ENCODE results near the gene MAP1LC3A.
A peak's percentile ranks its signal among the peaks of the same experiment; 100 is the strongest.

The MAP1LC3A gene

GRCh38 chr20:34544109-34544796, 14.3 kb upstream of the MAP1LC3A start:
- no peak for DNase-seq (ENCODE audit: low read depth)
- no peak overlapping the region for H3K4me3 ChIP-seq (ENCODE audit: low read depth, low read length)
- TF ChIP-seq MAX (IDR thresholded peaks at IDR 0.05; ENCODE audit: low read depth, low read length) (no peak), POLR2A (IDR thresholded peaks at IDR 0.05; ENCODE audit: extremely low read depth, insufficient read length) (no peak), MYC (IDR thresholded peaks at IDR 0.05; ENCODE audit: low read depth, low read length) (no peak)
- TF ChIP-seq, protein P1, sequence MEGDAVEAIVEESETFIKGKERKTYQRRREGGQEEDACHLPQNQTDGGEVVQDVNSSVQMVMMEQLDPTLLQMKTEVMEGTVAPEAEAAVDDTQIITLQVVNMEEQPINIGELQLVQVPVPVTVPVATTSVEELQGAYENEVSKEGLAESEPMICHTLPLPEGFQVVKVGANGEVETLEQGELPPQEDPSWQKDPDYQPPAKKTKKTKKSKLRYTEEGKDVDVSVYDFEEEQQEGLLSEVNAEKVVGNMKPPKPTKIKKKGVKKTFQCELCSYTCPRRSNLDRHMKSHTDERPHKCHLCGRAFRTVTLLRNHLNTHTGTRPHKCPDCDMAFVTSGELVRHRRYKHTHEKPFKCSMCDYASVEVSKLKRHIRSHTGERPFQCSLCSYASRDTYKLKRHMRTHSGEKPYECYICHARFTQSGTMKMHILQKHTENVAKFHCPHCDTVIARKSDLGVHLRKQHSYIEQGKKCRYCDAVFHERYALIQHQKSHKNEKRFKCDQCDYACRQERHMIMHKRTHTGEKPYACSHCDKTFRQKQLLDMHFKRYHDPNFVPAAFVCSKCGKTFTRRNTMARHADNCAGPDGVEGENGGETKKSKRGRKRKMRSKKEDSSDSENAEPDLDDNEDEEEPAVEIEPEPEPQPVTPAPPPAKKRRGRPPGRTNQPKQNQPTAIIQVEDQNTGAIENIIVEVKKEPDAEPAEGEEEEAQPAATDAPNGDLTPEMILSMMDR (IDR thresholded peaks at IDR 0.05; ENCODE audit: low read depth, low read length), result no peak

DNA sequence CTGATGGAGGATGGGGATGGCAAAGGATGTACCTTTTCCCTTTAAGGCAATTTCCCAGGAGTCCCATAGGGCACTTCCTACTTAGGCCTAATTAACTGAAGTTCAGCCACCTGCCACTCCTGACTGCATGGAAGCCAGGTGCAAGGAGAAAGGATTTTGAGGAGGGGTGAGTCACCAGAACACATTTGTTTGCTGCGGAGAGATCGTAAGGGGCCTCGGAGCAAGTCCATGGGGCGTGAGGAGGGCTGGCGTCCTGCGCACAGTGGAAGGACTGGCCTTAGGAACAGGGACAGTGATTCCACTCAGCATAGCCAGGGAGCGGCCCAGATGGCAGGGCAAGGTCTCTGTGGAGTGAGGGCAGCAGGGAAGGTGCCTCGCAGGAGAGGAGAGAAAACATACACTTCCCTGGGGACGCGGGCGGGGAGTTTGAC, 11.8 kb upstream of the MAP1LC3A start:
- DNase-seq (ENCODE audit: low read depth), result no peak
- no peak for TF ChIP-seq POLR2A (IDR thresholded peaks at IDR 0.05; ENCODE audit: extremely low read depth, insufficient read length)
- no peak for TF ChIP-seq MAX (IDR thresholded peaks at IDR 0.05; ENCODE audit: low read depth, low read length)
- TF ChIP-seq, protein P1 (IDR thresholded peaks at IDR 0.05; ENCODE audit: low read depth, low read length), result no peak
- H3K4me3 ChIP-seq (ENCODE audit: low read depth, low read length), result no peak overlapping the region

DNA sequence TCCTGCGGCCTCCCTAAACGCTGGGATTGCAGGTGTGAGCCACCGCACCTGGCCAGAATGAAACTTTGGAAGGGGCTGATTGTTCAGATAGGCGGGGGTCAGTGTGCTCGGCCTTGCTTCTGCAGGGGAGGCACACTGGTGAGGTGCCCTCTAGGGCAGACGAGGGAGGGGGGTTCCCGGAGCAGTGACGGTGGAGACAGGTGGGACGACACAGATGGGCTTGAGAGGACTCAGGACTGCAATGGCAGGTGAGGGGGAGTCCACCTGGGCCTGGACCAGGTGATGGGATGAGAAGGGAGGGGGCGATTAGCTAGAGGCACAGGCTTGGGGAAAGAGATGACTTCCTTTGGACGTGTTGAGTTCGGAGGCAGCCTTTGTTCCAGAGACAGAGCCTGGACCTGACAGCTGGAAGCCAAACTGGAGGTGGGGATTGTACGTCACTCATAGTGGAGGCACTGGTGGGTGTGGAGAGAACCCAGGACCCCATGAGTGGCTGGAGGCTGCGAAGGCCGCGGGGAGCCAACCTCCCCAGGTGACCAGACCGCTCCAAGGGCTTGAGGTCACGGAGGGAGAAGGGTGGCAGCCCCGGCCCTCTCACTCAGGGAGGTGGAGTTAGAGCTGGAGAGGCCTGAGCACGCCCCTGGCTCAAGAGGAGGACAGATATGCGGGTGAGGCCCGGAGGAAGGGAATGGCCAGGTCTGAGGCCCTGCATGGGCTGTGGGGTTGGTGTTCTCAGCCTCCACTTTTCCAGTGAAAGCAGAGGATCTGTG, 10.5 kb upstream of the MAP1LC3A start:
- no peak for DNase-seq (ENCODE audit: low read depth)
- H3K4me3 ChIP-seq (ENCODE audit: low read depth, low read length), result no peak overlapping the region
- TF ChIP-seq POLR2A (IDR thresholded peaks at IDR 0.05; ENCODE audit: extremely low read depth, insufficient read length) (no peak), MAX (IDR thresholded peaks at IDR 0.05; ENCODE audit: low read depth, low read length) (no peak), MYC (IDR thresholded peaks at IDR 0.05; ENCODE audit: low read depth, low read length) (no peak)
- TF ChIP-seq, protein P1 (IDR thresholded peaks at IDR 0.05; ENCODE audit: low read depth, low read length), result no peak

DNA sequence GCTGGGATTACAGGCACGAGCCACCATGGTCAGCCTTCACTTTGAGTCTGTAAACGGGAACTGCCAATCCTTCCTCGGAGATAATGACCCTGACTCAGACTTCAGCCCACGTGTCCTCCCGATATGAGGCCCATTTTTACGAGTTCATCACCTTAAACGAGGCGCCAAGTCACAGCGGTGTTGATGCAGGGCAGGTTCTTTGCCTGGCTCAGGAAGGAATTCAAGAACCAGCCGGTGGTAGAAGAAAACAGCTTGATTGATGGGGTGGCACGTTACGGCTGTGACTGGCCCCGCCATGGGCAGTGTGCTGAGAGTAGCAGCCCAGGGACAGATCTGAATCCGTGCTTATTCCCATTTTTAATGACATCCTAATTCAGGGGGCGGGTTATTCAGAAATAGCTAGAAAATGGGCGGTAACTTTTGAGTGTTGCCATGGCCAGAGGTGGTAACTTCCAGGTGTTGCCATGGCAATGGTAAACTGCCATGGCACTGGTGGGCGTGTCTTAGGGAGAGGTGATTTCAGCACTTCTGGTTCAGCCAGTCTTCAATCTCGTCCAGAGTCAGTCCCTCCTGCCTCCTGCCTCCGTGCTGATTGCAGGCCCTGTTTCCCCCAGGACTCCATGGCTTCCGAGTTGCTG, 9.1 kb upstream of the MAP1LC3A start:
- peak; percentile 15 for DNase-seq (ENCODE audit: low read depth)
- no peak overlapping the region for H3K4me3 ChIP-seq (ENCODE audit: low read depth, low read length)
- TF ChIP-seq MAX (IDR thresholded peaks at IDR 0.05; ENCODE audit: low read depth, low read length), result no peak
- no peak for TF ChIP-seq MYC (IDR thresholded peaks at IDR 0.05; ENCODE audit: low read depth, low read length)
- no peak for TF ChIP-seq POLR2A (IDR thresholded peaks at IDR 0.05; ENCODE audit: extremely low read depth, insufficient read length)
- TF ChIP-seq, protein P1 (IDR thresholded peaks at IDR 0.05; ENCODE audit: low read depth, low read length), result no peak

DNA sequence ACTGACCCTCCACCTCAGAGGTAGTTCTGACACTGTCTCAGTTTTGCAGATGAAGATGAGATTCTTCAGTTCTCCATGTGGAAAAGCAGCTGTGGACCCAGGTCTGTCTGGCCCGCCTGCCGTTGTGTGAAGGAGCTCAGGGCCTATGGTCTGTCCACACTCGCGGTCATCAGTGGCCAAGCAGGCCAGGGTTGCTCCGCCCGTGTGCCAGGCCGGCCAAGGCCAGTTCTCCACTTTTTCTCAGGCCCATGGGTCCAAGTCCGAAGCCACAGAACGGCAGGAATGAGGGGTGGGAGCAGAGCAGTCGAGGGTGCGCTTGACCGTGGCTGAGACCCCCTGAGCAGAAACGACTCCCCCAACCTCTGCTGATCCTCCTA, 8.6 kb upstream of the MAP1LC3A start:
- no peak overlapping the region for H3K4me3 ChIP-seq (ENCODE audit: low read depth, low read length)
- no peak for TF ChIP-seq MYC (IDR thresholded peaks at IDR 0.05; ENCODE audit: low read depth, low read length)
- no peak for TF ChIP-seq MAX (IDR thresholded peaks at IDR 0.05; ENCODE audit: low read depth, low read length)
- TF ChIP-seq, protein P1 (IDR thresholded peaks at IDR 0.05; ENCODE audit: low read depth, low read length), result no peak
- TF ChIP-seq POLR2A (IDR thresholded peaks at IDR 0.05; ENCODE audit: extremely low read depth, insufficient read length), result no peak
- no peak for DNase-seq (ENCODE audit: low read depth)
